IPS DF 6.9 (cell line): ENCODE results near the gene TMUB1.

Experiments used
- DNase-seq: peaks from one replicate; pipeline ENCODE4 v3.0.0-alpha.2; 2013; ENCODE audit warnings: low read depth, low spot score
- H3K27ac ChIP-seq: one replicate; pipeline ENCODE4 v1.5.1; 2013; ENCODE audit warnings: low read length, control low read depth
- H3K27me3 ChIP-seq: 2 replicates; pipeline ENCODE4 v1.6.1; 2013; ENCODE audit warnings: mild to moderate bottlenecking, low read length; ENCODE audit not compliant: control insufficient read depth, insufficient read depth
- H3K36me3 ChIP-seq: 2 replicates; pipeline ENCODE4 v1.6.1; 2013; ENCODE audit warnings: low read length; ENCODE audit not compliant: control insufficient read depth, insufficient read depth
- H3K4me1 ChIP-seq: 2 replicates; pipeline ENCODE4 v1.6.1; 2013; ENCODE audit warnings: low read length; ENCODE audit not compliant: control insufficient read depth, insufficient read depth
- H3K4me3 ChIP-seq: 2 replicates; pipeline ENCODE4 v1.5.1; 2013; ENCODE audit warnings: mild to moderate bottlenecking, low read length
- H3K9me3 ChIP-seq: 2 replicates; pipeline ENCODE4 v1.6.1; 2013; ENCODE audit warnings: low read length, inconsistent platforms; ENCODE audit not compliant: control insufficient read depth, insufficient read depth
- WGBS: extraction: QIAGEN DNeasy Blood & Tissue Kit; methylation state at CpG from one replicate; pipeline ENCODE4 v1.1.7; 2013; ENCODE audit warnings: mixed read lengths, missing lambda C conversion rate; ENCODE audit not compliant: insufficient read length, insufficient coverage; 5-methylcytosine and 5-hydroxymethylcytosine counted together

TMUB1 gene

DNA sequence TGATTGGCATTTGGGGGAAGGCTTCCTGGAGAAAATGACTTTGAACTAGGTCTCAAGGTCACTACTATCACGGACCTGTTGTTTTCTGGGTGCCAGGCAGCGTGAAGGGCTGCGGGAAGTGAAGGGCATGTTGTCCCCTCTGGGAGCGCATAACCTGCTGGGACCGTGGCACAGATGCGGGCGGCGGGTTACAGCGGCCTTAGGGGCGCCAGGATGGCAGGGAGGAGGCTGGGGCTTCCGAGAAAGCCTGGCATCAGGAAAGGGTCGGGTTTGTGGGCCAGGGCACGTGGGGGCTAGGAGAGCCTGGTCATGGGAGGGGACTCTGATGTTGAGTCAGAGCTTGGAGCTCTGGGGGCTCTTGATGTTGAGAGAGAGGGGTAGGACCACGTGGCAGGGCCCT, 17.8 kb downstream of the TMUB1 start:
- H3K27ac ChIP-seq, result no peak overlapping the region
- H3K4me3 ChIP-seq, result no peak overlapping the region
- peaks cover 17% of the 10 kb centered on the region for H3K4me1 ChIP-seq
- WGBS, result no CpG with 5 or more reads among the region's 14 CpGs
- H3K27me3 ChIP-seq, result no peaks in the 10 kb centered on the region
- no peaks in the 10 kb centered on the region for H3K9me3 ChIP-seq
- no peak for DNase-seq
- peaks cover 28% of the 10 kb centered on the region for H3K36me3 ChIP-seq

DNA sequence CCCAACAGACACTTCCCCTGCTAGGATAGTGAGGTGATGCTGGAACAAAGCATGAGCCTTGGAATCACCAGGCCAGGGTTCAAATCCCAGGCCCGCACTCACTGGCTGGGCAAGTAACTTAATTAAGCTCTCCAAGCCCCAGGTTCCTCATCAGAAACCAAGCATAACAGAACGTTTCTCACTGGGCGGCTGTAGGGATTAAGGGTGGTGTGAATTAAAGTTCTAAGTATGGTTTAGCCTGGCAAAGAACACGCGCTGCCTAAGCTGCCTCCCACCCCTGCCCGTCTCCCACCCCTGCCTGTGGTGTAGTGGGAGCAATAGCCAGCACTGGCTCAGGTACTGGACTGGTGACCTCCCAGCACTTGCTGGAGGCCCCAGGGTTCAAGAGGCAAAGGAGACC, 18.3 kb downstream of the TMUB1 start:
- no peaks in the 10 kb centered on the region for H3K27me3 ChIP-seq
- no peaks in the 10 kb centered on the region for H3K9me3 ChIP-seq
- WGBS, result no CpG with 5 or more reads among the region's 6 CpGs
- no peak for DNase-seq
- H3K27ac ChIP-seq, result no peak overlapping the region
- H3K4me1 ChIP-seq, result peaks cover 18% of the 10 kb centered on the region
- H3K36me3 ChIP-seq, result peaks cover 22% of the 10 kb centered on the region
- no peak overlapping the region for H3K4me3 ChIP-seq

DNA sequence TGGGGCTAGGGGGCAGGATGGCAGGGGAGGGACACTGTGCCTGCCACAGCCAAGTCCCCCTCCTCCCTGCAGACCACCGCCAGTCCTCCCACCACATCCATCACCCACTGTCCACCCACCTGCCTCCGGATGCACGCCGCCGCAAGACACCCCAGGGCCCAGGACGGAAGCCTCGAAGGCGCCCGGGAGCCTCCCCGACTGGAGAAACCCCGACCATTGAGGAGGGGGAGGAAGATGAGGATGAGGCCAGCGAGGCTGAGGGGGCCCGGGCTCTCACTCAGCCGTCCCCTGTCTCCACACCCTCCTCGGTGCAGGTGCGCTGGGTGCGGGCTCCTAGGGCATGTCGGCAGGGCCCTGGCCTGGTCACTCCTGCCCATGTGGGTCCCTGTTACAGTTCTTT, 18.8 kb downstream of the TMUB1 start:
- H3K4me1 ChIP-seq, result peaks cover 18% of the 10 kb centered on the region
- no peaks in the 10 kb centered on the region for H3K9me3 ChIP-seq
- no CpG with 5 or more reads among the region's 18 CpGs for WGBS
- no peak overlapping the region for H3K27ac ChIP-seq
- no peak for DNase-seq
- no peaks in the 10 kb centered on the region for H3K27me3 ChIP-seq
- peaks cover 19% of the 10 kb centered on the region; the same call in 1 of the 2 replicates for H3K36me3 ChIP-seq
- no peak overlapping the region for H3K4me3 ChIP-seq

DNA sequence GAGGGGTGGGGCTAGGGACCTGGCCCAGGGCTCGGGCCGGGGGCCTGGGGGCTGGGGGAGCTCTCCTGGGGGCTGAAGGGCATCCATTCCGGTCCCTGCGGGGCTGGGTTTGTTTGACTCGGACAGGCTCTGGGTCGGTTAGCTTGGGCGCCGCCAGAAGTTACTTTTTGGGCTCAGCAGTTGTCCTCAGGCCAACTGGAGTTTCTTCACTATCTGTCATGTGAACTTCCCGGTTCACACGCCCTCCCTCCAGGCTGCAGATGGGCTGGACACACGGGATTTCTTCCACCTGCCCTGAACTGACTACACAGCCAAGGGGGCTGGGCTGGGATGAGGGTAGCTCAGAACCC, 20.1 kb downstream of the TMUB1 start:
- peaks cover 16% of the 10 kb centered on the region; the same call in 1 of the 2 replicates for H3K36me3 ChIP-seq
- H3K4me3 ChIP-seq, result peak overlapping the region; percentile 23; the same call in 1 of the 2 replicates
- no peaks in the 10 kb centered on the region for H3K27me3 ChIP-seq
- peaks cover 18% of the 10 kb centered on the region for H3K4me1 ChIP-seq
- no CpG with 5 or more reads among the region's 11 CpGs for WGBS
- H3K9me3 ChIP-seq, result no peaks in the 10 kb centered on the region
- DNase-seq, result no peak
- no peak overlapping the region for H3K27ac ChIP-seq

DNA sequence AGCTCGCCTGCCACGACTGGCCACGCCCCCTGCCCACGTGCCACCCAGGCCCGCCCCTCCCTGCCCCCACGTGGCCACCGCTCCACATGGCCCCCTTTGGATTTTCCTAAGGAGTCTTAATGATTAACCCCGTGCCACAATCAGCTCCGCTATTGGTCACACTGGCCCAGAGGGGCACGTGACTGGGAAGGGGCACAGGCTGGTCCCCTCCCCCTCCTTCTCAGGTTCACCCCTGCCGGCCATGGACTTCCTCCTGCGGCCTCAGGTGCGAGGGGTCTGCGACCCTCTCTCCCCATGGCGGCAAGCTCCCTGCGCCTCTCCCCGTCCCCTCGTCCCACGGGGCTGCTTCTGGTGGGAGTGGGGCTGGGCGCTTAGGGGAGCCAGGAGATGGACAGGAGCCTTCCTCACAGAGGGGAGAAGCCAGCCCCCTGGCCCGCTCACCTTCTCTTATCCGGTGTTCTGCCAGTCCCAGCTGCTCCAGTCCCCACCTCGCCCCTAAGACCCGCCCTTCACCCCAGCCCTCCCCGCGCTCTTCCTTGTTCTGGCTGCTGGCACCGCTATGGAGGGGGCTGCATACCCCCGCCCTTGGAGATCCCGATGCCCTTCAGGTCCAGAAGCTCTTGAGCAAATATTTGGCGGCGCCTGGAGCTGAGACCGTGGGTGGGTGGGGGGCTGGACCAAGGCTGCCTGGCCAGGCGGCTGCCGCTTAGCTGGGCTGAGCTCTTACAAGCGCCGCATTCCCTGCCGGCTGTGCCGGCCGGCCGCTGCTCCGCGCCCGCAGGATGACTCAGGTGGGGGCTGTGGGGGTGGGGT, 20.7 kb downstream of the TMUB1 start:
- Histone ChIP-seq H3K9me3 (no peaks in the 10 kb centered on the region), H3K36me3 (peaks cover 16% of the 10 kb centered on the region; the same call in 1 of the 2 replicates), H3K27me3 (no peaks in the 10 kb centered on the region), H3K27ac (no peak overlapping the region), H3K4me3 (peak overlapping the region; percentile 57; the same call in 1 of the 2 replicates), H3K4me1 (peaks cover 16% of the 10 kb centered on the region)
- DNase-seq, result no peak
- WGBS, result no CpG with 5 or more reads among the region's 43 CpGs

DNA sequence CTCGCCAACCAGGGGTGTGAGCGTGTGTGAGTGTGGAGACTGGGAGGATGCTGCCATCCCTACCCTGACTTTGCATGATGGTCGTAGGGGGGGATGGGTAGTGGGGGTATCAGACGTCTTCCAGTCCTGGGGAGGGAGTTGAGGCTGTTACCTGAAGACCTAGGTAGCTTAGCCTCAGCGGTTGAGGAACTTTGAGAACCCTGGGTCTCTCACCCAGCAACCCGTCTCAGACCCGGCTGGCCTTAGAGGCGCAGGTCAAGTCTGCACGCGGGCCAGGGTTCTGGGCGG, 21.2 kb downstream of the TMUB1 start:
- no peaks in the 10 kb centered on the region for H3K9me3 ChIP-seq
- peaks cover 14% of the 10 kb centered on the region for H3K4me1 ChIP-seq
- H3K27ac ChIP-seq, result no peak overlapping the region
- peaks cover 11% of the 10 kb centered on the region; the same call in 1 of the 2 replicates for H3K36me3 ChIP-seq
- DNase-seq, result no peak
- no CpG with 5 or more reads among the region's 11 CpGs for WGBS
- peak overlapping the region; percentile 6; the same call in 1 of the 2 replicates for H3K4me3 ChIP-seq
- H3K27me3 ChIP-seq, result no peaks in the 10 kb centered on the region

DNA sequence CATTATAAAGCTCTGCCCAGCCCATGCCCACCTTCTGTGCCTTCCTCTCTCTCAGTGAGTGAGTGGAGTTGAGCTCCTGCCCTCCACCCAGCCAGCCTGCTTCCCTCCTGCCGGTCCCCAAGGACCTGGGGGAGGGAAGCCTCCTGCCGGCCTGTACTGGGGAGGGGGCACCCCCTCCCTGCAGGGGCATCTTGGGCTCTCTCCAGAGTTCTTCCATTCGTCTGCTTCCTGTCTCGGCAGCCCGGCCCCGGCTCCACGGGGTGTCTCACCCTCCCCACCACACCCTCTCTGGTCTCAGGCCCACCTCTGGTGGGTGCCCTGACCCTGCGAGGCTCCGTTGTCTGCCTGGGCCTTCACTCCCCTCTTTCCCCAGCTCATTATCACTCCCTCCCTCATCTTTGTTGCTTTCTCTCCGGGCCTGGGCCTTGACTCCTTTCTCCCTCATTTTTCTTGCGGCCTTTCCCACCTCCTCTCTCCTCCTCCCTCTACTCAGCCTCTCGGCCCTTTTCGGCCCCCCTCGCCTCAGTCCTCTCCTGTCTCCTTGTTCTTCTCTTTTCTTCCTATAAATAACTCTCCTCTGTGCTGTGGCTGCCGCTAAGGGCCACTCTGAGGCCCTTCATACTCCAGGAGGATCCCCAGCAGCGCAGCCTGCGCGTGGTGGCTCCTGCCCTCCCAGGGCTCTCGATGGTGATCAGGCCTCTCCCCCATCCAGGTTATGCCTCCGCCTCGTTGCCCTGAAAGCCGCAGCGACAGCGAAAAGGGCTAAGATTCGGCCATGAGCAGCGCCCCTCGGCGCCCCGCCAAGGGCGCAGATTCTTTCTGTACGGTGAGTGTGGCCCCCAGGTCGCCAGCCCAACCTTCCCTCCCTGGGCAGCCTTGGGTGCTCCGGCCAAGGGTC, 21.8 kb downstream of the TMUB1 start:
- Histone ChIP-seq H3K27ac (no peak overlapping the region), H3K36me3 (peaks cover 11% of the 10 kb centered on the region; the same call in 1 of the 2 replicates), H3K4me1 (peaks cover 15% of the 10 kb centered on the region), H3K27me3 (no peaks in the 10 kb centered on the region), H3K4me3 (peak overlapping the region; percentile 6; the same call in 1 of the 2 replicates), H3K9me3 (no peaks in the 10 kb centered on the region)
- WGBS, result no CpG with 5 or more reads among the region's 33 CpGs
- no peak for DNase-seq

DNA sequence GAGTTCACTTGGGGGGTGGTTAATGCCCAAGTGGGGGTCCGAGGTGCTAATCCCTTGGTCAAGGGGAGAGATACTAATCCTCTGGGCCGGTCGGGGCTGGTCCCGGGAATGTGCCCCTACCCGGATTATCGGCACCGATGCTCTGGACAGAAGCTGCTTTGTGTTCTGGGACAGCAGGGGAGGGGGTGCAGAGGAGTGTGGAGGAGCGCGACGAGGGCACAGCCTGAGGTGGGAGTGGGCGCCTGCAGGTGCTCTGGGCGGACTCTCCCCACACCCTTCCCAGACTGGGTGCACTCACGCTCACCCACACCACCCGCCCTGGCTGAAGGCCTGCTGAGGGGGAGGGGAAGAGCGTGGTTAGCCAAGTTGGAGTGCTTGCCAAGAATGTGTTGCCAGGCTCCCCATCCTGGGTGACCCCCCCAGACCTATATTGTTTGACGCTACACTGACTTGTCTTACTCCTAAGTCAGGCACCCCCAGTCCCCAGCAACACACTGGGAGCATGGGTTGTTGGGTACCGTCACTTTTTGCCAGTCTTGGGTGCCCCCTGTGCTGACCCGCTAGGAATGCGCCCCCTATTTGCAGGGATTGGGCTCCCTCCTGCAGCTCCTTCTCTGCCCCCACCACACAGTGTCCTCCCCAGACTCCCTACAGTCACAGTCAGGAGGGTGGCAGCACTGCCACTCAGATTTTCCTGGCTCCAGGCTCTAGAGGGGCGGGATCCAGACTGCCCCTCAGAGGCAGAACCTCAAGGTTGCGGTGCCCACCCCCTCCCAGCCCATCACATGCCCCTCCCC, 22.7 kb downstream of the TMUB1 start:
- no peaks in the 10 kb centered on the region for H3K27me3 ChIP-seq
- H3K4me1 ChIP-seq, result peaks cover 15% of the 10 kb centered on the region
- H3K4me3 ChIP-seq, result peak overlapping the region; percentile 75; the same call in 1 of the 2 replicates
- H3K9me3 ChIP-seq, result no peaks in the 10 kb centered on the region
- WGBS, result no CpG with 5 or more reads among the region's 21 CpGs
- peaks cover 11% of the 10 kb centered on the region; the same call in 1 of the 2 replicates for H3K36me3 ChIP-seq
- no peak for DNase-seq
- H3K27ac ChIP-seq, result no peak overlapping the region

DNA sequence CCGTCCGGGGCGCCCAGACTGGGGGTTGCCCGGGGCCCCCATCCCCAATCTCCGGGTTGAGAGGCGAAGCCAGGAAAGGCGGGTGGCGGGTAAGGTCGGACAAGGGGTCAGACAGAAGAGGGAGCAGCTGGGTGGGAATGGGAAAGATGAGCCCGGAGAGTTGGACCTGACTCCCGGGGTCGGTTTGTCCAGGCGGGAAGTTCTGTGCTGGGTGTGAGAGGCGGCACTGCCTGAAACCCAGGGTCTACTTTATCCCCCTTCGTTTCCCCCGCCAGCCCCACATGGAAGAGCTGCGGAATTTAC, 23.2 kb downstream of the TMUB1 start:
- WGBS, result no CpG with 5 or more reads among the region's 17 CpGs
- peak overlapping the region; percentile 75 for H3K4me3 ChIP-seq
- peaks cover 15% of the 10 kb centered on the region for H3K4me1 ChIP-seq
- H3K27me3 ChIP-seq, result no peaks in the 10 kb centered on the region
- H3K27ac ChIP-seq, result no peak overlapping the region
- no peak for DNase-seq
- H3K9me3 ChIP-seq, result no peaks in the 10 kb centered on the region
- peaks cover 6% of the 10 kb centered on the region; the same call in 1 of the 2 replicates for H3K36me3 ChIP-seq
